ENCODE results near the gene SCYGR8.

DNA sequence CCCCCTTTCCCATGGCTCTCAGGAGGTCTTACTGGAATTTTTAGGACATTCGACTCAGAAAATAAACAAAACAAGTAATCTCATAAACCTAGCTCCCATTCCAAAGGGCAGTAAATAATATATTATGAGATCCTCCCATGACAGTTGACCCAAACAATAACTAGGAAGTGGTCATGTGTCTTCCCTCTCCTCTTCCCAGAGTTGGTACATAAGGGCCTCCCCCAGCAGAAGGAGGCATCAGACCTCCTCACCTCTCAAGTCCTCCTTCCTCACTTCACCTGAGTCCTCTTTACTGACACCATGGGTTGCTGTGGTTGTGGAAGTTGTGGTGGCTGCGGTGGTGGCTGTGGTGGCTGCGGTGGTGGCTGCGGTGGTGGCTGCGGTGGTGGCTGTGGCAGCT, 17.7 kb upstream of the SCYGR8 start, which contains the start of gene SCYGR7:
- TF ChIP-seq, protein P1, sequence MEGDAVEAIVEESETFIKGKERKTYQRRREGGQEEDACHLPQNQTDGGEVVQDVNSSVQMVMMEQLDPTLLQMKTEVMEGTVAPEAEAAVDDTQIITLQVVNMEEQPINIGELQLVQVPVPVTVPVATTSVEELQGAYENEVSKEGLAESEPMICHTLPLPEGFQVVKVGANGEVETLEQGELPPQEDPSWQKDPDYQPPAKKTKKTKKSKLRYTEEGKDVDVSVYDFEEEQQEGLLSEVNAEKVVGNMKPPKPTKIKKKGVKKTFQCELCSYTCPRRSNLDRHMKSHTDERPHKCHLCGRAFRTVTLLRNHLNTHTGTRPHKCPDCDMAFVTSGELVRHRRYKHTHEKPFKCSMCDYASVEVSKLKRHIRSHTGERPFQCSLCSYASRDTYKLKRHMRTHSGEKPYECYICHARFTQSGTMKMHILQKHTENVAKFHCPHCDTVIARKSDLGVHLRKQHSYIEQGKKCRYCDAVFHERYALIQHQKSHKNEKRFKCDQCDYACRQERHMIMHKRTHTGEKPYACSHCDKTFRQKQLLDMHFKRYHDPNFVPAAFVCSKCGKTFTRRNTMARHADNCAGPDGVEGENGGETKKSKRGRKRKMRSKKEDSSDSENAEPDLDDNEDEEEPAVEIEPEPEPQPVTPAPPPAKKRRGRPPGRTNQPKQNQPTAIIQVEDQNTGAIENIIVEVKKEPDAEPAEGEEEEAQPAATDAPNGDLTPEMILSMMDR (IDR thresholded peaks at IDR 0.05), result no peak
- no peak for TF ChIP-seq POLR2AphosphoS5 (IDR thresholded peaks at IDR 0.05)
- TF ChIP-seq EP300 (IDR thresholded peaks at IDR 0.05), result no peak
- TF ChIP-seq POLR2A (IDR thresholded peaks at IDR 0.05), result no peak

All from suprapubic skin (tissue), 4 donors.